ENCODE data around the gene PLCB4. TPM values are rescaled to one million over a fixed set of nuclear protein-coding genes. Genes with fewer than 3 reads are reported as not detected.

PLCB4 gene
- polyA plus RNA-seq, 3 donors, result 11.6 to 15.1 (median 14.9) TPM

- no peak for DNase-seq
Measured at GRCh38 chr20:9269280-9269971, 200.5 kb downstream of the PLCB4 start.

GRCh38 chr20:9270831-9271230, 201.9 kb downstream of the PLCB4 start:
- DNase-seq, result no peak

GRCh38 chr20:9276966-9277468, 208.1 kb downstream of the PLCB4 start:
- no peak for DNase-seq

GRCh38 chr20:9279918-9280401, 211.1 kb downstream of the PLCB4 start:
- DNase-seq, result no peak

- no peak for DNase-seq
Measured at GRCh38 chr20:9280666-9281065, 211.8 kb downstream of the PLCB4 start.

GRCh38 chr20:9281803-9282202, 212.9 kb downstream of the PLCB4 start:
- DNase-seq, result peak; percentile 61

GRCh38 chr20:9285617-9286016, 216.7 kb downstream of the PLCB4 start:
- no peak for DNase-seq

GRCh38 chr20:9286501-9287461, 217.9 kb downstream of the PLCB4 start:
- no peak for DNase-seq

GRCh38 chr20:9287826-9288225, 218.9 kb downstream of the PLCB4 start:
- DNase-seq, result no peak

- no peak for DNase-seq
Measured at GRCh38 chr20:9290331-9290730, 221.4 kb downstream of the PLCB4 start.

- no peak for DNase-seq
Measured at GRCh38 chr20:9293145-9293544, 224.3 kb downstream of the PLCB4 start.

- no peak for DNase-seq
Measured at GRCh38 chr20:9294041-9294440, 225.2 kb downstream of the PLCB4 start.

GRCh38 chr20:9298906-9299305, 230.0 kb downstream of the PLCB4 start:
- DNase-seq, result no peak

GRCh38 chr20:9300080-9300479, 231.2 kb downstream of the PLCB4 start:
- DNase-seq, result no peak

- DNase-seq, result no peak
Measured at GRCh38 chr20:9300534-9300933, 231.6 kb downstream of the PLCB4 start.

- no peak for DNase-seq
Measured at GRCh38 chr20:9301129-9302090, 232.5 kb downstream of the PLCB4 start.

GRCh38 chr20:9302091-9302462, 233.2 kb downstream of the PLCB4 start:
- DNase-seq, result no peak

GRCh38 chr20:9306521-9306920, 237.6 kb downstream of the PLCB4 start:
- no peak for DNase-seq

GRCh38 chr20:9308056-9308455, 239.2 kb downstream of the PLCB4 start:
- DNase-seq, result no peak

- DNase-seq, result no peak
Measured at GRCh38 chr20:9311132-9311531, 242.2 kb downstream of the PLCB4 start.

- peak; percentile 58 for DNase-seq
Measured at GRCh38 chr20:9319687-9320384, 250.9 kb downstream of the PLCB4 start.
